Mucosa of stomach (tissue), 1 donor: ENCODE measurements around the gene PSEN1.
"Not testable (repeated sequence)": the region's sequence is repeated elsewhere in the genome, so short reads cannot be mapped to it uniquely, and the experiment has no call there.

Experiments
- H3K27me3 ChIP-seq: one replicate; pipeline ENCODE4 v1.7.0; 2013; ENCODE audit warnings: mild to moderate bottlenecking, low read length; ENCODE audit not compliant: control insufficient read depth, insufficient read depth
- H3K36me3 ChIP-seq: one replicate; pipeline ENCODE4 v1.7.0; 2013; ENCODE audit warnings: low read length; ENCODE audit not compliant: control insufficient read depth, insufficient read depth
- H3K4me1 ChIP-seq: one replicate; pipeline ENCODE4 v1.7.0; 2013; ENCODE audit warnings: mild to moderate bottlenecking, low read length; ENCODE audit not compliant: control insufficient read depth, insufficient read depth
- H3K4me3 ChIP-seq: one replicate; pipeline ENCODE4 v1.7.0; 2013; ENCODE audit warnings: low read length
- H3K9ac ChIP-seq: one replicate; pipeline ENCODE4 v1.7.0; 2013; ENCODE audit warnings: mild to moderate bottlenecking, low read length, moderate library complexity
- H3K9me3 ChIP-seq: one replicate; pipeline ENCODE4 v1.7.0; 2013; ENCODE audit warnings: mild to moderate bottlenecking, low read length, moderate library complexity; ENCODE audit not compliant: control insufficient read depth
- donor health status: Pancreatic carcinoma.

Gene PSEN1

DNA sequence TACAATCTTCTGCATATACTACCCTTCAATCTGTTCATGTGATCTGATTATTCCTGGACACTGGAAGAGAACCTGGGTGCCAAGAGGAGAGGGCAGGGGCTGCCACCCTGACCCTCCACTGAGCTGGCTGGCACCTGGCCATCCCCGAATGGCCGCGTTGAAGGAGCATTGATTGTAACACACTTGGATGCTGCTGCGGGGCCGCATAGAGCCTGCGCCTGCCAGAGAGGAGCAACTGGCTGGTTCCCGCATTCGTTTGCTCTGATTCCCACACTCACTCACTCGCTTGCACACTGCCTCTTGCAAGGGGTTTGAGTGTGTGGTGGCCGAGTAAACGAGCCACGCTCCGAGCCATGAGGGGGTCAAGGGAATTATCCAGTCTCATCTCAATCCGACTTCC, 32.4 kb downstream of the PSEN1 start:
- Histone ChIP-seq H3K9me3 (no peaks in the 10 kb centered on the region), H3K4me1 (no peaks in the 10 kb centered on the region), H3K9ac (no peak overlapping the region), H3K27me3 (no peaks in the 10 kb centered on the region), H3K36me3 (peaks cover 3% of the 10 kb centered on the region), H3K4me3 (no peak overlapping the region)

GRCh38 chr14:73169855-73170254, 33.5 kb downstream of the PSEN1 start:
- H3K36me3 ChIP-seq = not testable (repeated sequence)

GRCh38 chr14:73170686-73171085, 34.4 kb downstream of the PSEN1 start:
- H3K9me3 ChIP-seq = no peaks in the 10 kb centered on the region
- H3K36me3 ChIP-seq = peaks cover 6% of the 10 kb centered on the region
- no peaks in the 10 kb centered on the region for H3K27me3 ChIP-seq
- H3K4me1 ChIP-seq = no peaks in the 10 kb centered on the region
- no peak overlapping the region for H3K4me3 ChIP-seq
- H3K9ac ChIP-seq = no peak overlapping the region

More at GRCh38 chr14:73169855-73170254, 33.5 kb downstream of the PSEN1 start:
- not testable (repeated sequence) for H3K4me3 ChIP-seq, H3K9me3 ChIP-seq, H3K9ac ChIP-seq, H3K4me1 ChIP-seq, H3K27me3 ChIP-seq

GRCh38 chr14:73172500-73172899, 36.2 kb downstream of the PSEN1 start:
- H3K9me3 ChIP-seq = no peaks in the 10 kb centered on the region
- no peaks in the 10 kb centered on the region for H3K4me1 ChIP-seq
- H3K4me3 ChIP-seq = no peak overlapping the region
- peaks cover 6% of the 10 kb centered on the region for H3K36me3 ChIP-seq
- no peak overlapping the region for H3K9ac ChIP-seq
- H3K27me3 ChIP-seq = no peaks in the 10 kb centered on the region

- Histone ChIP-seq H3K27me3 (no peaks in the 10 kb centered on the region), H3K9ac (no peak overlapping the region), H3K4me1 (no peaks in the 10 kb centered on the region), H3K4me3 (no peak overlapping the region), H3K36me3 (peaks cover 6% of the 10 kb centered on the region), H3K9me3 (no peaks in the 10 kb centered on the region)
Measured at GRCh38 chr14:73173092-73173735, 36.9 kb downstream of the PSEN1 start.

GRCh38 chr14:73176685-73177084, 40.4 kb downstream of the PSEN1 start:
- H3K9me3 ChIP-seq = no peaks in the 10 kb centered on the region
- H3K4me1 ChIP-seq = no peaks in the 10 kb centered on the region
- peaks cover 3% of the 10 kb centered on the region for H3K36me3 ChIP-seq
- H3K27me3 ChIP-seq = no peaks in the 10 kb centered on the region
- H3K4me3 ChIP-seq = no peak overlapping the region
- no peak overlapping the region for H3K9ac ChIP-seq

DNA sequence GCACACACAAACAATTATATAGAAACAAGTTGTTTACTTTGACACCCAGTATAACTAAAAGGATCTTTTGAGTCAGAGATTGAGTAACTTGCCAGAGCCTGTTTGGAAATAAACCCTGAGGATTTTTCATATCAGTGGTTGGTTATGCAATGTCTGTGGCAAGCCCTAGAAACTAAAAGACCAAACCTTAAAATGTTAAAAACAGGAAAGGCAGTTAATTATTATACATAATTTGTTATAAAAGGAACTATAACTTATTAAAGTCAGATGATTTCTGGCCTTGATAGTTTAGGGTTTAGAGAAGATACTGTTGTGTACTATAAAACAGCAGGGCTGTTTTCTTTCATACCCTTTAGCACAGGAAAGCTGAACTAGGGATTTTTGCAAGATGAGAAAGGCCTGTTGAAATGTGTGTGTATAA, 44.1 kb downstream of the PSEN1 start:
- Histone ChIP-seq H3K9me3 (no peaks in the 10 kb centered on the region), H3K36me3 (no peaks in the 10 kb centered on the region), H3K4me1 (no peaks in the 10 kb centered on the region), H3K27me3 (no peaks in the 10 kb centered on the region), H3K9ac (no peak overlapping the region), H3K4me3 (no peak overlapping the region)

DNA sequence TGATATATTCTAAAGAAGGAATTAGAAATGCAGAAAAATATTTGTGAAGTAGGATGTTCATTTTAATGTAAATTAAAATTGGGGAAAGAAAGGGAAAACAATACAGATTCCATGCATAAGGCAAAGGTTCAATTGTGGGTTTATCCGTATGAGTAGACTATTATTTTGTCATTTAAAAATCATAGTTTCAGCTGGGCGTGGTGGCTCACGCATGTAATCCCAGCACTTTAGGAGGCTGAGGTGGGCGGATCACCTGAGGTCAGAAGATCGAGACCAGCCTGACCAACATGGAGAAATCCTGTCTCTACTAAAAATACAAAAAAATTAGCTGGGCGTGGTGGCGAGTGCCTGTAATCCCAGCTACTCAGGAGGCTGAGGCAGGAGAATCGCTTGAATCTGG, 44.7 kb downstream of the PSEN1 start:
- H3K9me3 ChIP-seq, H3K4me3 ChIP-seq, H3K27me3 ChIP-seq, H3K36me3 ChIP-seq, H3K9ac ChIP-seq, H3K4me1 ChIP-seq: not testable (repeated sequence)

- H3K9me3 ChIP-seq = no peaks in the 10 kb centered on the region
- no peaks in the 10 kb centered on the region for H3K27me3 ChIP-seq
- no peaks in the 10 kb centered on the region for H3K36me3 ChIP-seq
- no peak overlapping the region for H3K4me3 ChIP-seq
- H3K9ac ChIP-seq = no peak overlapping the region
- no peaks in the 10 kb centered on the region for H3K4me1 ChIP-seq
Measured at GRCh38 chr14:73188501-73188911, 52.2 kb downstream of the PSEN1 start.

GRCh38 chr14:73189651-73190050, 53.3 kb downstream of the PSEN1 start:
- Histone ChIP-seq H3K4me1 (no peaks in the 10 kb centered on the region), H3K4me3 (no peak overlapping the region), H3K9ac (no peak overlapping the region), H3K27me3 (no peaks in the 10 kb centered on the region), H3K9me3 (no peaks in the 10 kb centered on the region), H3K36me3 (no peaks in the 10 kb centered on the region)

DNA sequence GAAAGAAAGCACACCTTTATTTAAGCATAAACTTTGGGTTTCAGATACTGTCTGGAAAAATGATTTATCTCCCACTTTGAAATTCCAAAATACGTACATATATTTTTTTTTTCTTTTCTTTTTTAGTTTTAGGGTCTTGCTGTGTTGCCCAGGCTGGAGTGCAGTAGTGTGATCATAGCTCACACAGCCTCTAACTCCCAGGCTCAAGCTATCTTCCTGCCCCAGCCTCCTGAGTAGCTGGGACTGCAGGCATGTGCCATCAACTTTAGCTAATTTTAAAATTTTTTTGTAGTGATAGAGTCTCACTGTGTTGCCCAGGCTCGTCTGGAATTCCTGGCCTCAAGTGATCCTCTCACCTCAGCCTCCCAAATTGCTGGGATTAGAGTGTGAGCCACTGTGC, 55.1 kb downstream of the PSEN1 start:
- H3K36me3 ChIP-seq = no peaks in the 10 kb centered on the region

DNA sequence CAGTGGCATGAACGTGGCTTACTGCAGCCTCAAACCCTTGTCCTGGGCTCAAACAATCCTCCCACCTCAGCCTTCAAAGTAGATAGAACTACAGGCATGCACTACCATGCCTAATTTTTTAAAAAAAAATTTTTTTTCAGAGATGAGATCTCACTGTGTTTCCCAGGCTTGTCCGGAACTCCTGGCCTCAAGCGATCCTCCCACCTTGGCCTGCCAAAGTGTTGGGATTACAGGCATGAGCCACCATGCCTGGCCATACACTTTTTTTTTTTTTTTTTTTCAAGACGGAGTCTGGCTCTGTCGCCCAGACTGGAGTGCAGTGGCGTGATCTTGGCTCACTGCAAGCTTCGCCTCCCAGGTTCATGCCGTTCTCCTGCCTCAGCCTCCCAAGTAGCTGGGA, 58.0 kb downstream of the PSEN1 start:
- H3K4me3 ChIP-seq, H3K27me3 ChIP-seq, H3K9me3 ChIP-seq, H3K36me3 ChIP-seq, H3K9ac ChIP-seq, H3K4me1 ChIP-seq: not testable (repeated sequence)

More for the DNA sequence above, 55.1 kb downstream of the PSEN1 start:
- H3K9ac ChIP-seq = no peak overlapping the region
- H3K27me3 ChIP-seq = no peaks in the 10 kb centered on the region
- H3K4me1 ChIP-seq = no peaks in the 10 kb centered on the region
- no peak overlapping the region for H3K4me3 ChIP-seq
- H3K9me3 ChIP-seq = no peaks in the 10 kb centered on the region

- no peaks in the 10 kb centered on the region for H3K36me3 ChIP-seq
- H3K4me3 ChIP-seq = no peak overlapping the region
- H3K4me1 ChIP-seq = no peaks in the 10 kb centered on the region
- no peaks in the 10 kb centered on the region for H3K9me3 ChIP-seq
- no peak overlapping the region for H3K9ac ChIP-seq
- H3K27me3 ChIP-seq = no peaks in the 10 kb centered on the region
Measured at GRCh38 chr14:73198253-73198652, 61.9 kb downstream of the PSEN1 start.
